K562 (cell line): ENCODE results near the gene DDOST. TPM values are rescaled to one million over a fixed set of nuclear protein-coding genes. Genes with fewer than 3 reads are reported as not detected.

Source experiments
- CEBPG ChIP-seq, 3 experiments: fragments of 200-800 bp in 1 of 3; sonication (Bioruptor generic) in 1 of 3; sonication (generic) in 1 of 3; formaldehyde crosslinking in 1 of 3; IDR thresholded peaks in 2 of 3; conservative IDR thresholded peaks in 1 of 3; 2 replicates each; pipeline versions ENCODE4 v1.6.1 to v1.8.0; 2016 to 2022; ENCODE audit warnings: missing compliant biosample characterization in 2 of 3, missing genetic modification characterization in 2 of 3, mild to moderate bottlenecking in 1 of 3, missing genetic modification reagents in 1 of 3
- MEIS2 ChIP-seq: fragments of 450-650 bp; IDR thresholded peaks from 2 replicates; pipeline ENCODE4 v1.6.1; 2014; ENCODE audit warnings: mild to moderate bottlenecking; ENCODE audit not compliant: partially characterized antibody
- TAL1 ChIP-seq: fragments of 450-650 bp; IDR thresholded peaks from 2 replicates; pipeline ENCODE4 v1.6.1; 2016; ENCODE audit warnings: mild to moderate bottlenecking
- polyA plus RNA-seq, 8 experiments: library from polyadenylated mRNA; depleted of rRNA in 4 of 8; stranded (reverse) in 5 of 8; unstranded in 3 of 8; fragments of >200 nt; fragmentation: Nextera tagmentation in 2 of 8; fragmentation: Illumina TruSeq in 1 of 8; extraction: Ambion mirVana in 2 of 8; extraction: Trizol in 1 of 8; gene quantifications; 2 replicates each; pipeline versions ENCODE4 v1.2.1 to v1.2.3, GENCODE V29; 2011 to 2014; ENCODE audit warnings: inconsistent platforms in 1 of 8, missing spikeins in 1 of 8
- total RNA-seq, 7 experiments: library from RNA; depleted of rRNA in 6 of 7; stranded (reverse); fragments of >200 nt in 6 of 7; fragmentation: Illumina TruSeq in 2 of 7; extraction: Trizol in 2 of 7; gene quantifications; 2 replicates each; pipeline versions ENCODE4 v1.2.1 to v1.2.3, GENCODE V29; 2011 to 2021; ENCODE audit warnings: low replicate concordance in 1 of 7
- TF ChIP-seq, protein P1 (sequence below): fragments of 450-650 bp; formaldehyde crosslinking; IDR thresholded peaks from 2 replicates; pipeline ENCODE4 v1.4.0; 2020; ENCODE audit warnings: mild to moderate bottlenecking, moderate library complexity
- TF ChIP-seq, protein P2 (sequence below): sonication (generic); formaldehyde crosslinking; IDR thresholded peaks from 2 replicates; pipeline ENCODE4 v1.8.1; 2023; ENCODE audit warnings: mild to moderate bottlenecking, missing genetic modification reagents
- TF ChIP-seq, protein P3 (sequence below), 2 experiments: fragments of 450-650 bp; formaldehyde crosslinking in 1 of 2; IDR thresholded peaks; 2 replicates each; pipeline versions ENCODE4 v1.4.0 to v1.6.1; 2014 to 2020; ENCODE audit warnings: mild to moderate bottlenecking in 2 of 2, borderline replicate concordance in 1 of 2, low read depth in 1 of 2
- TF ChIP-seq, protein P4 (sequence below): IDR thresholded peaks from 2 replicates; pipeline ENCODE4 v1.6.1; 2011; ENCODE audit warnings: borderline replicate concordance, low read depth, mild to moderate bottlenecking, moderate library complexity, low read length; ENCODE audit not compliant: insufficient read depth, poor library complexity, severe bottlenecking

Gene DDOST
- total and polyA plus RNA-seq, 9 of the 15 experiments (the other 6 are each of a cell fraction or from before 2014, with no cell fraction given) = 173 to 306 (median 222) TPM

DNA sequence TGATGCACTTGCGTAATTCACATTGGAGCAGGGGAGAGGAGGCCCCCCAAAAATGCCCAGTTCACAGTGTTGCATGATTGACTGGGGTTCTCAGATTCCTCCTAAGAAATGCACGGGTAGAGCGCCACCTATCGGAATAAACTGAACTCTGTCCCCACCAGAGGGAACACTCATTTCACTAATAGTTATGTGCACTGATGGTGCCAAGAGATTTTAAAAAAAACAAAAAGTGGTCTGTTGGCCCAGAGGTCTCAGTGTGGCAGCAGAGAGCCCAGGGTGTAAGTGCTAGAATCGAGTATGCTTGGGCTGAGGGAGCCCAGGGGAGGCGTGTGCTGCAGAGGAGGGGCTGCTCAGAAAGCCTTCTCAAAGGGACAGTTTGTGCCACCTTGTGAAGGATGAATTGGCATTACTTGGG is 21.0 kb downstream of the DDOST start (continued):
- TF ChIP-seq, protein P1, sequence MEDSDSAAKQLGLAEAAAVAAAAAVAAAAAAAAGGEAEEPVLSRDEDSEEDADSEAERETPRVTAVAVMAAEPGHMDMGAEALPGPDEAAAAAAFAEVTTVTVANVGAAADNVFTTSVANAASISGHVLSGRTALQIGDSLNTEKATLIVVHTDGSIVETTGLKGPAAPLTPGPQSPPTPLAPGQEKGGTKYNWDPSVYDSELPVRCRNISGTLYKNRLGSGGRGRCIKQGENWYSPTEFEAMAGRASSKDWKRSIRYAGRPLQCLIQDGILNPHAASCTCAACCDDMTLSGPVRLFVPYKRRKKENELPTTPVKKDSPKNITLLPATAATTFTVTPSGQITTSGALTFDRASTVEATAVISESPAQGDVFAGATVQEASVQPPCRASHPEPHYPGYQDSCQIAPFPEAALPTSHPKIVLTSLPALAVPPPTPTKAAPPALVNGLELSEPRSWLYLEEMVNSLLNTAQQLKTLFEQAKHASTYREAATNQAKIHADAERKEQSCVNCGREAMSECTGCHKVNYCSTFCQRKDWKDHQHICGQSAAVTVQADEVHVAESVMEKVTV (CRISPR knock-in tag) = peak; percentile 70
- TF ChIP-seq, protein P2, sequence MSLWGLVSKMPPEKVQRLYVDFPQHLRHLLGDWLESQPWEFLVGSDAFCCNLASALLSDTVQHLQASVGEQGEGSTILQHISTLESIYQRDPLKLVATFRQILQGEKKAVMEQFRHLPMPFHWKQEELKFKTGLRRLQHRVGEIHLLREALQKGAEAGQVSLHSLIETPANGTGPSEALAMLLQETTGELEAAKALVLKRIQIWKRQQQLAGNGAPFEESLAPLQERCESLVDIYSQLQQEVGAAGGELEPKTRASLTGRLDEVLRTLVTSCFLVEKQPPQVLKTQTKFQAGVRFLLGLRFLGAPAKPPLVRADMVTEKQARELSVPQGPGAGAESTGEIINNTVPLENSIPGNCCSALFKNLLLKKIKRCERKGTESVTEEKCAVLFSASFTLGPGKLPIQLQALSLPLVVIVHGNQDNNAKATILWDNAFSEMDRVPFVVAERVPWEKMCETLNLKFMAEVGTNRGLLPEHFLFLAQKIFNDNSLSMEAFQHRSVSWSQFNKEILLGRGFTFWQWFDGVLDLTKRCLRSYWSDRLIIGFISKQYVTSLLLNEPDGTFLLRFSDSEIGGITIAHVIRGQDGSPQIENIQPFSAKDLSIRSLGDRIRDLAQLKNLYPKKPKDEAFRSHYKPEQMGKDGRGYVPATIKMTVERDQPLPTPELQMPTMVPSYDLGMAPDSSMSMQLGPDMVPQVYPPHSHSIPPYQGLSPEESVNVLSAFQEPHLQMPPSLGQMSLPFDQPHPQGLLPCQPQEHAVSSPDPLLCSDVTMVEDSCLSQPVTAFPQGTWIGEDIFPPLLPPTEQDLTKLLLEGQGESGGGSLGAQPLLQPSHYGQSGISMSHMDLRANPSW (CRISPR knock-in tag) = peak; percentile 66; the same call in 1 of the 2 replicates
- peak; percentile 35 for TF ChIP-seq MEIS2
- TF ChIP-seq, protein P3, sequence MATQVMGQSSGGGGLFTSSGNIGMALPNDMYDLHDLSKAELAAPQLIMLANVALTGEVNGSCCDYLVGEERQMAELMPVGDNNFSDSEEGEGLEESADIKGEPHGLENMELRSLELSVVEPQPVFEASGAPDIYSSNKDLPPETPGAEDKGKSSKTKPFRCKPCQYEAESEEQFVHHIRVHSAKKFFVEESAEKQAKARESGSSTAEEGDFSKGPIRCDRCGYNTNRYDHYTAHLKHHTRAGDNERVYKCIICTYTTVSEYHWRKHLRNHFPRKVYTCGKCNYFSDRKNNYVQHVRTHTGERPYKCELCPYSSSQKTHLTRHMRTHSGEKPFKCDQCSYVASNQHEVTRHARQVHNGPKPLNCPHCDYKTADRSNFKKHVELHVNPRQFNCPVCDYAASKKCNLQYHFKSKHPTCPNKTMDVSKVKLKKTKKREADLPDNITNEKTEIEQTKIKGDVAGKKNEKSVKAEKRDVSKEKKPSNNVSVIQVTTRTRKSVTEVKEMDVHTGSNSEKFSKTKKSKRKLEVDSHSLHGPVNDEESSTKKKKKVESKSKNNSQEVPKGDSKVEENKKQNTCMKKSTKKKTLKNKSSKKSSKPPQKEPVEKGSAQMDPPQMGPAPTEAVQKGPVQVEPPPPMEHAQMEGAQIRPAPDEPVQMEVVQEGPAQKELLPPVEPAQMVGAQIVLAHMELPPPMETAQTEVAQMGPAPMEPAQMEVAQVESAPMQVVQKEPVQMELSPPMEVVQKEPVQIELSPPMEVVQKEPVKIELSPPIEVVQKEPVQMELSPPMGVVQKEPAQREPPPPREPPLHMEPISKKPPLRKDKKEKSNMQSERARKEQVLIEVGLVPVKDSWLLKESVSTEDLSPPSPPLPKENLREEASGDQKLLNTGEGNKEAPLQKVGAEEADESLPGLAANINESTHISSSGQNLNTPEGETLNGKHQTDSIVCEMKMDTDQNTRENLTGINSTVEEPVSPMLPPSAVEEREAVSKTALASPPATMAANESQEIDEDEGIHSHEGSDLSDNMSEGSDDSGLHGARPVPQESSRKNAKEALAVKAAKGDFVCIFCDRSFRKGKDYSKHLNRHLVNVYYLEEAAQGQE (IDR thresholded peaks at IDR 0.05; ENCODE audit: borderline replicate concordance) = peak; percentile 75; the same call in 1 of the 2 replicates
- TF ChIP-seq, protein P3 (CRISPR knock-in tag; IDR thresholded peaks at IDR 0.05; ENCODE audit: low read depth) = no peak
- TF ChIP-seq, protein P4, sequence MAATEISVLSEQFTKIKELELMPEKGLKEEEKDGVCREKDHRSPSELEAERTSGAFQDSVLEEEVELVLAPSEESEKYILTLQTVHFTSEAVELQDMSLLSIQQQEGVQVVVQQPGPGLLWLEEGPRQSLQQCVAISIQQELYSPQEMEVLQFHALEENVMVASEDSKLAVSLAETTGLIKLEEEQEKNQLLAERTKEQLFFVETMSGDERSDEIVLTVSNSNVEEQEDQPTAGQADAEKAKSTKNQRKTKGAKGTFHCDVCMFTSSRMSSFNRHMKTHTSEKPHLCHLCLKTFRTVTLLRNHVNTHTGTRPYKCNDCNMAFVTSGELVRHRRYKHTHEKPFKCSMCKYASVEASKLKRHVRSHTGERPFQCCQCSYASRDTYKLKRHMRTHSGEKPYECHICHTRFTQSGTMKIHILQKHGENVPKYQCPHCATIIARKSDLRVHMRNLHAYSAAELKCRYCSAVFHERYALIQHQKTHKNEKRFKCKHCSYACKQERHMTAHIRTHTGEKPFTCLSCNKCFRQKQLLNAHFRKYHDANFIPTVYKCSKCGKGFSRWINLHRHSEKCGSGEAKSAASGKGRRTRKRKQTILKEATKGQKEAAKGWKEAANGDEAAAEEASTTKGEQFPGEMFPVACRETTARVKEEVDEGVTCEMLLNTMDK = peak; percentile 53
- TF ChIP-seq TAL1 = no peak
- no peak for TF ChIP-seq CEBPG (CRISPR knock-in tag; IDR thresholded peaks at IDR 0.05)
- peak; percentile 33 to 37; a peak in 1 of 4 replicates for TF ChIP-seq CEBPG (tag; conservative IDR thresholded peaks at IDR 0.05 in 1 of 2, IDR thresholded peaks at IDR 0.05 in 1 of 2)
